CD4-positive, alpha-beta T cell treated with Interleukin-1 beta for 1 hour (primary cell): ENCODE data around the gene HOXD13.

Experiments used
- DNase-seq, 2 donors: peaks; one replicate each; pipeline ENCODE4 v3.0.0-alpha.2; 2020 to 2022

The HOXD13 gene

GRCh38 chr2:176081376-176081836 lies 11.1 kb upstream of the HOXD13 start:
- DNase-seq, result no peak

GRCh38 chr2:176081837-176082524 lies 10.5 kb upstream of the HOXD13 start:
- DNase-seq, result no peak

GRCh38 chr2:176082525-176082823 lies 10.0 kb upstream of the HOXD13 start:
- DNase-seq, result no peak

DNA sequence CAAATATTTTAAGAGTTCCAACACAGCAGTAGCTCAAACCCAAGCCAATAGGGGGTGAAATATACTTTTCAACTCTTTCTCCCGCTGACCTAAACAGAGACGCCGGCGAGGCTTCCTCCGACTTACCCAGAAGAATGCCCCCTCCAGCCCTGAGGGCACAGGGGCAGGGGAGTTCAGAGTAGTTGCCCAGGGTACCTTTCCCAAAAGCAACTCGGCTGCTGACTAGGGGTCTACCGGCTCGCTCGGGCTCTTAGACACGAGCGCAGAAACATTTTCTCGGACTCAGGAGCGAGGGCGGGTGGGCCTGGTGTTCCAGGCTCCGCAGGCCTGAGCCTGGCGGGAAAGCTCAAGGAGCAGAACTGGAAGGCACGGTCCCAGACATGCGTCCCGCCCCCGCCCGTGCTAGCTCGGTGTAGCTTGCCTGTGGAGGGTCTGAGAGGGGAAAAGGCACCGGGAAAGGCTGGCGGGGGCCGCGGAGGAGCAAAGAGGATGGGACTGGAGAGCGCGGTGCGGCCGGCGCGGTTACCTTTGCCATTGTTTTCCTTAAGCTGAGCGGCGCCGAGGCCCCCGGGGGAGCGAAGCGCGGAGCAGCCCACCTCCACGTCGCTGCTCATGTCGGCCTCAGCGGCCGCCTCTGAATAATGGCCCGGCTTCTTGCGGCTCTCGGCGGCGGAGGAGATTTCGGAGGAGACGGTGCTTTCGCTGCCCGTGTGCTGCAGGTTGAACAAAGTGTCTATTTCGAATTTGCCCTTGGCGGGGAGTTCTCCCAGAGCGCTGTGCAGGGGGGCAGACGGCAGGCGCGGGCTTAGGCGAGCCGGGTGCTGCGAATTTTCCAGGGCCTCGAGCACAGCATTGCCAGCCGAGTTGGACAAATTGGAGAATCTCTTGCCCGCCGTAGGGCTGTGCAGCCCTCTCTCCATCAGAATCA lies 9.4 kb upstream of the HOXD13 start:
- DNase-seq, result no peak

DNA sequence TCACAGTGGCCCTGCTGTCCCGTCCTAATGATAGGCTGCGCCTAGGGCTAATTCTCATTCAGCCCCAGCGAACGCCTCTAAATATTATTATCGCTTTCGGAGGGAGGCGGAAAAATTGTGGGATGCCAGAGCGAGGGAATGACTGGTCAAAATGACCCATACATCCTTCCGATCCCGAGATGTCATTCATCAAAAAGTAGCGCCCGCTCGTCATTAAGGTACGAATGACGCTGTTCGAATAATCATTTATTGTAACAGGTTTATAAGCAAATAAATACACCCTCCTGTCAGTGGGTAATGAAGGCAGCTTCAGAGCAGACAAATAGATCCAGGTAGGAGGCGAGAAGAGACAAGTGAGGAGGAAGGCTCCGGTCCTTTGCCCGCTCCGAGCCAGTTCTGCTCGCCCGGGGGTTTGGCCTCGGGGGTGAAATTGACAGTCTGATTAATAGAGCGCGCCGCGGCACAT lies 8.7 kb upstream of the HOXD13 start, which contains the start of gene EVX2:
Gene EVX2 (minus strand): TSS at position 167 of the 466 bp plus-strand sequence. CDS start 186 bp downstream, outside the sequence.
- DNase-seq, result no peak

DNA sequence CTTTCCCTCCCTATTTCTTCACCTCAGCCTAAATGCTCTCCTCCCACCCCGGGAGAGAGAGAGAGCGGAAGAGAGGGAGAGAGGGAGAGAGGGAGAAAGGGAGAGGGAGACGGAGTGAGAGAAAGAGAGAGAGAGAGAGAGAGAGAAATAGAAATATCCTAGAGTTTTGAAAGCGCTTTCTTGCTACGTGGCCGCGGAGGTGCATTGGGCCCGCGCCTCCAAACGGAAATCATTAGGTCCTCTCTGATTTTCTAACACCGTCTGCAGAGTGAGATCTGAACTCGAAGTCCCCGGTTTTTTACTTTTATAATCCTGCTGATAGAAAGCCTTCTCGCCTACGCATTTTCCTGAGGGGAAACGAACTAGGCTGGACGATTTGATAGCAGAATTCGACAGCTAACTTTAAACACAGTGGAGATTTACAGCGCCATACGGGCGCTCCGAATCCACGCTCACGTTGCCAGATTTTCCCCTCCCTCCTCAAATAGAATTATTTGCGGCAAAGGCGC lies 7.9 kb upstream of the HOXD13 start:
- no peak for DNase-seq

GRCh38 chr2:176085120-176085788 lies 7.3 kb upstream of the HOXD13 start:
- DNase-seq, result no peak

GRCh38 chr2:176085861-176086771 lies 6.4 kb upstream of the HOXD13 start:
- no peak for DNase-seq

DNA sequence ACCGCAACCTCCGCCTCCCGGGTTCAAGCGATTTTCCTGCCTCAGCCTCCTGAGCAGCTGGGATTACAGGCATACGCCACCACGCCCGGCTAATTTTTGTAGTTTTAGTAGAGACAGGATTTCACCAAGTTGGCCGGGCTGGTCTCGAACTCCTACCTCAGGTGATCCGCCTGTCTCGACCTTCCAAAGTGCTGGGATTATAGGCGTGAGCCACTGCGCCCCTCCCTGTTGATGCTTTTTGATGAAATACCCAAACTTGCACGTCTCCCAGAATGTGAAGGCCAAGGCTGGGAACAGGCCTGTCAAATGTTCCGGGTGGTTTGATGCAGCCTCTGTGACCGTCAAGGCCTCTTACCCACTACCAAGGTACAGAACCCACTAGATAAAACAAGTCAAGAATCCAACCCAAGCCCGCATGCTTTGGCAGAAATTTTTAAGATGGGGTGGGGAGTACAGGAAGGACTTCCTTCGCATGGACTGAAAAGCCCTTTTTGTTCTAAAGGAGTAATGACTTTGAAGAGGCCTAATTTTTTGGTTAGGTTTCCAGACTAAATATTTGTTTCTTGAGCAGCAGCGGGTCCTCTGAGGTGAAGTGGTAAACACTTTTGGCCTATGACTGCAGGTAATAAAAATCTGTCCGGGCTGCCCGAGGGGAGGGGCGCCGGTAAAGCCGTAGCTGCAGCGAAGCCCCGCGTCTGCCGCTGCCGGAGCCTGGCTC lies 5.0 kb upstream of the HOXD13 start:
- DNase-seq, result no peak

GRCh38 chr2:176088048-176088936 lies 4.2 kb upstream of the HOXD13 start:
- peak in 1 of 2 donors; percentile 14 for DNase-seq

GRCh38 chr2:176088937-176089842 lies 3.3 kb upstream of the HOXD13 start:
- no peak for DNase-seq

- no peak for DNase-seq
Measured at GRCh38 chr2:176089843-176090395, 2.6 kb upstream of the HOXD13 start.

- DNase-seq, result no peak
Measured at GRCh38 chr2:176090862-176091261, 1.7 kb upstream of the HOXD13 start.

GRCh38 chr2:176091329-176092258 lies 927 bp upstream of the HOXD13 start:
- no peak for DNase-seq

GRCh38 chr2:176093145-176093897 lies 800 bp downstream of the HOXD13 start:
- no peak for DNase-seq

- DNase-seq, result no peak
Measured at GRCh38 chr2:176093898-176094249, 1.4 kb downstream of the HOXD13 start.

- DNase-seq, result no peak
Measured at GRCh38 chr2:176094349-176094748, 1.8 kb downstream of the HOXD13 start.
